ENCODE measurements around the gene GPRASP2.

Gene GPRASP2

DNA sequence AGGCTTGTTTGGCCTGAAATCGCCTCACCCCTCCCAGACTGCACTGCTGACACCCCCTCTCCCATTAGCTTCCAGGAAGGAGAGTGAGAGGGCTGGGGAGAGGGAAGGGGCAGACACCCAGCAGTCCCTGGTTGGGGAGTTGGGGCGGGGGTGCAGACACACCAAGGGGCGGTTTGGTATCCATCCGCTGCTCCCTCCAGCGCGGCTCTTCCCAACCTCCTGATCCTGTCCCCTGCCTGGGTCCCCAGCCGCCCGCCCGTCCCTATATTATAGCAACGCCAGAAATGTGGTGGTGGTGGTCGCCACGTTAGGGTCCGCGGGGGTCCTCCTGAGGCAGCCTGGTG is 33.2 kb downstream of the GPRASP2 start:
- DNase-seq (ENCODE audit: low spot score): no peak

DNA sequence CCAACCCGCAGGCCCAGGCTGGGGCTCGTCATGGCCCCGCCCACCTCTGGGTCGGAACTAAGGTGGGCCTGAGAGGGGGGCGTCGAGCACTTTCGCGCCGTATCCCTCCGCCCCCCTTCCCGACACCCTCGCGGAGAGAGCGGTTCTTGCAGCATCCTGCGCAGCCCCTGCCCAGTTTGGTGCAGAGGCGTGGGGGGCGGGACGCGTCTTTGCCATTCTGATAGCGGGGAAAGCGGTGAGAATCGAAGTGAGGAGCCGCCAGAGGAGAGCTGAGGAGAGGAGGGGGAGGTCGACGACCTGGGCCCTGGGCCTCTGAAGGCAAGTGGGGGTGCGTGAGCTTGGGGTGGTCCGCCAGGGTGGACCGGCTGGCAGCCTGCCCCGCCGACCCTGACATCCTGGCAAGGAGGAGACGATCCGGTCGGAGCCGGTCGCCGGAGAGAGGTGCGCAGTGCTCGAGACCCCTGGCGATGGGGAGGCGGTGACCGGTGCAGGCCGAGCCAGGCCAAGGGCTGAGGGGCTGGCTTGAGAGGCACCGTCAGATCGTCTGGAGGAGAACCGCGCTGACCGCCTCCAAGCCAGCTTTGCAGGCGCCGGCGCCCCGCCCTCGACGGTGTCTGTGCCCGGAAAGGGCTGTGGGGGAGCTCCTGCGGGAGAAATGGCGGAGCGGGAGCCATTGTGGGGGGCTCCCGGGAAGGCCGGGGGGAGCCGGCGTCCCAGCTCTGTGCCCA is 33.8 kb downstream of the GPRASP2 start:
- DNase-seq (ENCODE audit: low spot score): no peak

DNA sequence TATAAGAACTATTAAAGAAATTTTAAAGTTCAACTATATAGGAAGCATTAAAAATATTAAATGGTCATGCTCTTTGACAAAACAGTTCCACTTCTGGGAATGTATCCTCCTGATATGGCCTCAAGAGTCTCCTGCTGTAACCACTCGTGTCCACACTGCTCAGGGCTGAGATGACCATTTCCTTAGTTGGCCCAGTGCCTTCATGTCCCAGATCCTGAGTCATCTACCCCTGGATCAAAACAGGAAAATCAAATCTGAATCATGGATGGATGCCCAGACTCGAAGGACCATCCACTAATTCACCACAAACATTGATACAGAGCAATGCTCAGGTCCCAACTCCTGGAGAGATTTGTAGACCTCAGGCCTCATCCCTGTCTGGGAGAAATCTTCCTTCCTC is 53.0 kb downstream of the GPRASP2 start:
- DNase-seq (ENCODE audit: low spot score): no peak

DNA sequence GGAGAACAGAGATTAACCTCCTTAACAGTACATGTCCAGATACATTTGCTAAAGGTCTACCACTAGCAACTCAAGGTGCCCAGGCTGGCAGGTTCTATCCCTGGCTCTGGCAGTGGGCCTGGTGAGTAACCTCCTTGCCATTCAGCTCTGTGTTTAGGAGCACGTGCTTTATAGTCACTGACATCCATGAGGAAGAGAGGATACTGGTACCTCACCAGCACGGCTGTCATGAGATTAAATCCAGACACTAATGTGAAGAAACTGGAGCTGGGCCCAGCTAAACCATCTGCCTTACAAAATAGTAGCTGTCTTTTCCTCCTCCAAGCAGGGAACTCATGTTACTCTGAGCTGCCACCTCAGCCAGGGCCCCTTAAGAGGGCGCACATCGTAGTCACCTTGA is 53.6 kb downstream of the GPRASP2 start:
- no peak for DNase-seq (ENCODE audit: low spot score)

DNA sequence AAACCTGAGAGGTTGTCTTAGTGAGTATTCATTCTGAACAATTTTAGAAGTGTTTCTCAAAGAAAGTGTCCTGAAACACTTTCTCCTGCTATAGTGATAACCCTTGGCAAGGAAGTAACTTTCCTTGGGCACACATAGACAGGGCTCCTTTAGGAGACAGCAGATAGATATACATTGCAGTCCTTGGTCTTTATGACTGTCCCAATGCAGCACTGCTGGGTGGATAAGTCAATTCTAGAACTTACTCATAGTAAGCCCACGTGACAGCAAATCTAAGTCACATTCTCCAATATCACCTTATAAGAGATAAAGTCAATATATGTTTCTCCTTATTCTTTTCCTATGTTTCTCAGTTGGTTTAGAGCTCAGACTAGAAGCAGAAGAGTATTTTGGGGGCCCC is 55.0 kb downstream of the GPRASP2 start:
- DNase-seq (ENCODE audit: low spot score): no peak

All from HuH-7 (cell line).